Measurements from ENCODE around the gene MYL3.

GRCh38 chr3:46838301-46838700, 24.9 kb downstream of the MYL3 start:
- TF ChIP-seq ZNF274 (IDR thresholded peaks at IDR 0.05; ENCODE audit: low read depth, low read length): no peak
- no peak for TF ChIP-seq YY1 (IDR thresholded peaks at IDR 0.05; ENCODE audit: insufficient read depth, insufficient read length)
- TF ChIP-seq SUZ12 (IDR thresholded peaks at IDR 0.05; ENCODE audit: extremely low read depth, insufficient read depth, insufficient read length): no peak
